ENCODE measurements around the gene PTGDR2.
A peak's percentile ranks its signal among the peaks of the same experiment; 100 is the strongest.

The PTGDR2 gene

DNA sequence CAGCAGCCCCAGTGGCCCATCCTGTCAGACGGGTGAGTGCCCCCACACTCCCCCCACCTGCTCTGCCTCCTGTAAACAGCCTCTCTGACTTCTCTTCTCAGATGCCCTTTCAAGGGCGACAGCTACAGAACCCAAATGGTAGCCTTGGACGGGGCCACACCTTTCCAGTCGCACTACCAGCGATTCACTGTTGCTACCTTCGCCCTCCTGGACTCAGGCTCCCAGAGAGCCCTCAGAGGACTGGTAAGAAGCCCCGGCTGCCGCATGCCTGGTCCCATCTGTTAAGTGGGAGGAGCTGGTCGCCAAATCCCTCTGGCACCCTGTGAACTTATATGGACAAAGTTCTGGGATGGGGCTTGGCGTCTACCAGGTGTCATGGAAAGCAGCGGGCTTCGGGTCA lies 17.8 kb upstream of the PTGDR2 start:
- no peak for DNase-seq

DNA sequence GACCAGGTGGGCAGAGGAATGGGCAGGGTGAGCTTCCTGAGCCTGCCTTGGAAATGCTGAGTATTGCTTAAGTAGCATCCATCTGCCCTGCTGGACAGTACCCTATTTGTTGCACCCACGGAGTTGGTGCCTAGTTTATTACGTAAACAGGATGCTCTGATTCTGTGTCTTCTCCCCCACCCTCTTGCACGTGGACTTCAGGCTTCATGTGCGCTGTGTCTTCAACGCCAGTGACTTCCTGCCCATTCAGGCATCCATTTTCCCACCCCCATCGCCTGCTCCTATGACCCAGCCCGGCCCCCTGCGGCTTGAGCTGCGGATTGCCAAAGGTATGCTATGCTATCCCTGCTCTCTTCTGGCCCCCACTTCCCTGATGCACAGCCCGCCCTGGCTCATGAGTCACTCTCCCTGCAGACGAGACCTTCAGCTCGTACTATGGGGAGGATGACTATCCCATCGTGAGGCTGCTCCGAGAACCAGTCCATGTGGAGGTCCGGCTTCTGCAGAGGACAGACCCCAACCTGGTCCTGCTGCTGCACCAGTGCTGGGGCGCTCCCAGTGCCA lies 17.3 kb upstream of the PTGDR2 start:
- DNase-seq, result no peak

DNA sequence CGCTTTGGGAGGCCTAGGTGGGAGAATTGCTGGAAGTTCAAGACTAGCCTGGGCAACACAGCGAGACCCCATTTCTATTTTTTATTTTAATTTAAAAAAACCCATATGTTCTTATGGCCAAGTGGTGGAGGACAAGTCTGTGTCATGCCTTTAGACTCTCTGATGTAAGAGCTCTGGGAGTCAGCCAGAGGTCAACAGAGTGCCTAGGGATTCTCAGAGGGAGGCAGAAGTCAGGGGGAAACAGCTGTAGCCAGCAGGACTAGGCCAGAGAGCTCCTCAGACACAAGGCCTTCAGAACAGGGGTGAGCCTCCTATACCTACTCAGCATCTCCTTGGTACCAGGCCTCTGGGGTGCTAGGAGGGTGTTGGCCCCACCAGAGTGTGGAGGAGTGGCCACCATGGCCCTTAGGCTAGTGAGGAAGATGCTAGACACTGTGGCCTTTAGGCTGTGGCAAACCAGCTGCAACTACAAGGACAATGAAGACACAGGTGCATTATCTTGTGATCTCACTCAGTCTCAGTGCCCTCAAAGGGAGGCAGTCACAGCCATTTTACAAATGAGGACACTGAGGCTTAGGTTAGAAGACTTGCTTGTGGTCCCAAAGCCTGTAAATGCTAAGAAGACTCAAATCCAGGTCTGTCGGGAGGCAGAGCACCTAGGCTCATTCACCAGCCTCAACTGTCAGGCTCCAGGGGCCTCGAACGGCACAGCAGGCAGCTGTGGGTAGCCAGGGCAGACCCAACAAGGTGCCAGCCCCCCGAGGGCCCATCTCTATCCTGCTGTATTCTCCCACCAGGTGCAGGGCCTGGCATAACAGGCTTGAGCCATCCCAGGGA lies 16.6 kb upstream of the PTGDR2 start:
- DNase-seq, result no peak

DNA sequence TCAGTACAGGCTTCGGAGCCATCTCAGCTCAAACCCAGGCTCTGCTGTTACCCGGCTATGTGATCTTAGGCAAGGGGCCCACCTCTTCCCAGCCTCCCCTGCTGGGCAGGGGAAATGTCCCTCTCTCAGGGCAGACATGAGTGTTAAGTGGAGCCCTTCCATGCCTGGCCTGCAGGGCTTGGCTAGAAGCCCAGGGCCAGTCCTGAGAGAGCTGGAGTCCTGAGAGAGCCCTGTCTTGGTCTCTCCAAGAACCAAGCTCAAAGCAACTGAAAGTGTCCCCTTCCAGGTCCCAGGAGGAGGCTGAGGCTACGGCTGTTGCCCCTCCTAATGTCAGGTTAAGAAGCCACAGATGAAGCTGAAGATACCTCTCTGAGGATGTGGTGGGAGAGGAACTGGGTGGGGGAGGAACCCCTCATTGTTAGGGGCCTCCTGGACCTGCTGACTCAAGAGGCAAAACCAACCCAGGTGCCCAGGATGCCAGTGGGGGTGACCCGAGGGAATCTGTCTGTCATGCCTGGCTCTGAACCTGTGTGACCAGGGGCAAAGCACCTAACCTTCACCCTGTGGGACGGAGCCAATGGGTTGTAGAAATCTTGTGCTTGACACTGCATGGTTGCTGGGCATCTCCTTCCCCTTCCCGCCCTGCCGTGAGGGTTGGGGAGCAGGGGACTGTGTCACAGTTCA lies 15.8 kb upstream of the PTGDR2 start:
- DNase-seq, result no peak

DNA sequence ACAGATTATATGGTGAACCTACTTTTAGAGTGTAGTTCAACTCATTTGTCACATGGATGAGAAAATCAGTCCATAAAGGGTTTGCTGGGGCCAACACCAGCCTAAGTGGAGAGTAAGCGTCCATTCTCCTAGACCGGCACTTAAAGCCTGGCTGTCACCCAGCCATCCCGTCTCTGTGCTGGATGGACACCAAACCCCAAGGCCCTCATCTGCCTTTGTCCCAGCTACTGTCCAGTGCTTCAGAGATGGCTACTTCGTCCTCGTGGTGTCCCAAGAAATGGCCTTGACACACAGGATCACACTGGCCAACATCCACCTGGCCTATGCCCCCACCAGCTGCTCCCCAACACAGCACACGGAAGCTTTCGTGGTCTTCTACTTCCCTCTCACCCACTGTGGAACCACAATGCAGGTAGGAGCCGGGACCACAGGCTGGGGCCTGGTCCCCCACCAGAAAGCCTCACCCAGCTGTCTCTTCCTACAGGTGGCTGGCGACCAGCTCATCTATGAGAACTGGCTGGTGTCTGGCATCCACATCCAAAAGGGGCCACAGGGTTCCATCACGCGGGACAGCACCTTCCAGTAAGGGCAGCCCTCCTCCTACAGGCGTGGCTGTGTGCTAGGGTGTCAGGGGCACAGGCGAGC lies 15.1 kb upstream of the PTGDR2 start:
- DNase-seq, result no peak

DNA sequence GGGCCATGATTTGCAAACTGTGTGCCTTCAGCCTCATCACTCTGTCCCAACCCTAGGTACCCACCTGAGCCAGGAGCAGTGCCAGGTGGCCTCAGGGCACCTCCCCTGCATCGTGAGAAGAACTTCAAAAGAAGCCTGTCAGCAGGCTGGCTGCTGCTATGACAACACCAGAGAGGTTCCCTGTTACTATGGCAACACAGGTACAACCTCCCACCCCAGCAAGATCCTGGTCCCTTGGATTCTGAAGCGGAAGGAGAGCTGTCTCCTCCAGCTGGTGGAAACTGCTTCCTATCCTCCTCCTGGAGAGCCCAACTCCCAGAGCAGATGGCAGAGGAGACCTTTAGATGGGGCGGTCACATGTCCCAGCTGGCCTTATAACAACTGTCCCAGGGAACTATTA lies 14.5 kb upstream of the PTGDR2 start:
- DNase-seq, result no peak

DNA sequence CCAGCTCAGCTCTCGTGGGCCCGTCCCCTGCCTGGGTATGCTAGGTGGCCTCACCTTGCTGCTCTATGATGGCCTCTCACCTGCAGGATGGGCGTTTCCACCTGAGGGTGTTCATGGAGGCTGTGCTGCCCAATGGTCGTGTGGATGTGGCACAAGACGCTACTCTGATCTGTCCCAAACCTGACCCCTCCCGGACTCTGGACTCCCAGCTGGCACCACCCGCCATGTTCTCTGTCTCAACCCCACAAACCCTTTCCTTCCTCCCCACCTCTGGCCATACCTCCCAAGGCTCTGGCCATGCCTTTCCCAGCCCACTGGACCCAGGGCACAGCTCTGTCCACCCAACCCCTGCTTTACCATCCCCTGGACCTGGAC lies 13.7 kb upstream of the PTGDR2 start:
- no peak for DNase-seq

DNA sequence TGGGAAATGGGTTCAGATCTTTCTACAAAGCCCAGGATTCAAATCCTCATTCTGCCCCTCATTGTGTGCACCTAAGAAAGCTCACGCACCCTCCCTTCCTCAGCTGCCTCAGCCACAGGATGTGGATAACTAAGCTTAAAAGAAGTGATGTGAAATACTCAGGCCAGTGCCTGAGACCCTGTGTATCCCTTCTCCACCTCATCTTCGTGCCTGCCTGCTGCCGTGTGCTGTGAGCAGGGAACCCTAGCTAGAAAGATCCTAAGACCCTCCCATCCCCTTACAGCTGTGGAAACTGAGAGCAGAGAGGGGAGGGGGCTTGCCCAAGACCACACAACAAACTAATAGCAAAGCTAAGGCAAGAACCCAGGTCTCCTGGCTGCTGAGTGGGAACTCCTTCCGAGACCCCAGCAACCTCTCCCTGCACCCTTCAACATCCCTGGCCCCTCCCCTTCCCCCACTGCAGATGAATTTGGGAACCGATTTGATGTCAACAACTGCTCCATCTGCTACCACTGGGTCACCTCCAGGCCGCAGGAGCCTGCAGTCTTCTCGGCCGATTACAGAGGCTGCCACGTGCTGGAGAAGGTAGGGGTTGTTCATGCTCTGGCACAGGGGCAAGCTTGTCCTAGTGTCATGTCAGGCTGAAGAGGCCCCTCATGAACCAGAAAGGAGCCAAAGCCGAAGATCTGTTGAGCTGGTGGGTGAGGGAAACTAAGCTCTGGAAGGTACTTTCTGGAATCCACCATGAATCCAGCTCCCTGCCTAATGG lies 13.1 kb upstream of the PTGDR2 start:
- no peak for DNase-seq

DNA sequence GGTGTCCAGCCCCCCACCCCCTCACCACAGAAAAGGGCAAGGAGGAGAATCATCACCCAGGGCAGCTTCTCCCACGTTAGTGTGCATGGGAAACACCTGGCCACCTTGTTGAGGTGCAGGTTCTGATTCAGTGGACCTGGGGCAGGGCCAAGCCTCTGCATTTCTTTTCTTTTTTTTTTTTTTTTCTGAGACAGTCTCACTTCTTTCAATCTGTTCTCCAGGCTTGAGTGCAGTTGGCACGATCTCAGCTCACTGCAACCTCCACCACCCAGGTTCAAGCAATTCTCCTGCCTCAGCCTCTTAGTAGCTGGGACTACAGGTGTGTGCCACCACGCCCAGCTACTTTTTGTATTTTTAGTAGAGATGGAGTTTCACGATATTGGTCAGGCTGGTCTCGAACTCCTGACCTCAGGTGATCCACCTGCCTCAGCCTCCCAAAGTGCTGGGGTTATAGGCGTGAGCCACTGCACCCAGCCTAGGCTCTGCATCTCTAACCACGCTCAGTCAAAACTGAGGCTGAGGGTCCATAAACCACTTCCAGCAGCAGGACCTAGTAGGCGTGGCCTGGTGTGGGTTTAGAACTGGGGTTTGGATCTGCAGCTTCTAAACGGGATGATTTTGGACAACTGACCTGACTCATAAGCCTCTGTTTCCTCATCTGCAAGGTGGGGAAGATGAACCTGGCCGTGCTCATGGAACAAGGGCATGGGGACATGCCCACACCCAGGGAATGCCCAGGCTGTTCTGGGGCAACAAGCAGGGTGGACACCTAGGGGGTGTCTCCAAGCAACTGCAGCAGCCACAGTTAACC lies 12.3 kb upstream of the PTGDR2 start:
- DNase-seq, result no peak

DNA sequence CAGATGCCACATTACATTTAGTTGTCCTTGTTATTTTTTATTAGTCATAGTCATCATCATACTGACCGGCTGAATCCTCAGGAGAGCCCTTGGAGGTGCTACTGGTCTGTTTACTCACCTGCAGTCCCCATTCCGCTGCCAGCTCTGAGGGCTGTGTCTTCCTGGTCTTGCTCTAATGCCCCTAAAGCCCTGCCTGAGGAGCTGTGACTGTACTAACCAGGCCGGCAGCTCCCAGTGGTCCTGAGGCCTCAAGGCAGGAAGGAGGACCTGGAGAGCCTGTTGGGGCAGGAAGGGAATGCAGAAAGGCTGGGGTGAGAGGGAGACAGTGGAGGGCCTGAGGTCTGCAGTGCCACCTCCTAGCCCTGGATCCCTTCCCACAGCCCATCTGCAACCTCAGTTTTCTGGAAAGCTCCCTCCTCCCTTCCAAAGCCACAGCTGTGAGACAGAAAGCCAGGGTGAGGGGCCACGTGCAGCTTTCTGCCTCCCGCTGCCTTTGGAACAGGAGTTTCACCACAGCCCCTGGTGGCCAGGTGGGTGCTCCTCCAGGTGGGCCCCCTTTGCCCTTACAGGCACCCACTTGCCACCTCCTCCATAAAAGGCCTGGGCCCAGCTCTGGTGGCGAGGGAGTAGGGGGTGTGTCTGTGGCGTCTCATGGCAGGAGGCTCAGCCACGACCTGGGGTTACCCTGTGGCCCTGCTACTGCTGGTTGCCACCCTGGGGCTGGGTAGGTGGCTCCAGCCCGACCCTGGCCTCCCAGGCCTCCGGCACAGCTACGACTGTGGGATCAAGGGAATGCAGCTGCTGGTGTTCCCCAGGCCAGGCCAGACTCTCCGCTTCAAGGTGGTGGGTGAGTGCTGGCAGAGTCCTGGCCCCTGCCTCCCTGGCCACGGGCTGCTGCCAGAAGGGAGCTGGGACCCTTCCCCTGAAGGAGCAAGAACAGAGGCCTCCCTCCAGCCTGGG lies 11.4 kb upstream of the PTGDR2 start, which contains the start of gene ZP1:
TSS of gene ZP1 (plus strand) at position 632 of the 960 bp plus-strand sequence. CDS start at position 652, 20 bp downstream.
- DNase-seq, result peak; percentile 9

DNA sequence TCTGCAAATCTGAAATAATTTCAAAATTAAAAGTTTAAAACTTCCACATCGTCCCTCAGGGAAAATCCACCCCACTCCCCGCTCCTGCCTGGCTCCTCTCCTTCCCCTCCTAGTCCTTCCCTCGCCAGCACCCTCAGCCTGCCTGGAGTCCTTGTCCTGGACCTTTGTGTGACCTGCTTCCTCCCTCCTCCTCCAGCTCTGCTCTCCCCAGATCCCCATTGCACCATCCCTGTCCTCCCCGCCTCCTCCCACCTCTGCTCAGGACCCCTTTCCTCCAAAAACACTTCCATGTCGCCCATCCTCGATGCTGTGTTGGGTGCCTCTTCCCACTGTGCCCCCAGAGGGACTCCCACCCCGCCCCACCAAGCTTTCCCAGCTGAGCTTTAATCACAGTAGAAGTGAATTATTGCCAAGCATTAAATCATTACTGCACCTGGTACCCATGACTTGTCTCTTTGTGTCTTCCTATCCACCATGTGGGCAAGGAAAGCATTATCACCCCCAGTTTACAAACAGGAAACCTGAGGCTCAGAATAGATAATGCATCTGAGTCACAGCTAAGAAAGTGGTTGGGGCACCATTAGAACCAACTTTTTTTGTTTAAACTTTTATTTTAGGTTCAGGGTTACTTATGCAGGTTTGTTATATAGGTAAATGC lies 9.2 kb upstream of the PTGDR2 start:
- DNase-seq, result no peak

DNA sequence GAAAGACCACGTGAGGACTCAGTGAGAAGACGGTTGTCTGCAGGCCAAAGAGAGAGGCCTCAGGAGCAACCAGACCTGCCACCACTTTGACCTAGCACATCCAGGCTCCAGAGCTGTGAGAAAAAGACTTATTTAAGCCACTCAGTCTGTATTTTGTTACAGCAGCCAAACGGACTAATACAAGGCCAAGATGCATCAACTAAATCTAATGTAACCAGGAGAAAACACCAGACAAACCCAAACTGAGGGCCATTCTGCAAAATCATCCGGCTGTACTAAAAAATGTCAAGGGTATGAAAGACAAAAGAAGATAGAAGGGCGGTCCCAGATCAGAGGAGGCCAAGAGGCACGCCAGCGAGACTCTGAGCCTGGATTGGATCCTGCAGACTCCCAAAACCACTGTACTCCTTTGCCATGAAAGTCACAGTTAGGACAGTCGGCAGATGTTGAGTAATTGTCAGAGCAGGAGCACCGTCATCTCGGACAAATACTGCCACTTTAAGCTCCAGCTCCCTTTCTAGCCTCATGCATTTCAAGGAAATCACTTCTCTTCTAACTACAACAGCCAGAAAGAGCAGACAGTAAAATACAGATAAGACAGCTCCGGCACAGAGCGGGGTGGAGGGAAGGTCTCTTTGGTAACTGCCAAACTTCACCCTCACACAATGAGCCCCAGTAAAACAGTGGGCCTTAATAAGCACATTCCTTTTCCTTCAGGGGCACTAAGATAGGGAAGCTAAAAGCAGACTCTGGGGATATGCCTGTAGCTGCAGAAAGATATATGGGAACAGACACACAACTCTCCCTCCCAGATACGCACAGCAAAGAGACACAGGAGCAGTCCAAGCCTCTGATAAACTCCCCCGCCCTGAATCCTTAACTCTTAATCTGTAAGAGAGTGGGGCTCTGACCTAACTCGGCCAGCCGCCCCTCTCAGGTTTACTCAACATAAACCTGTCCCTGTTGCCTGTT lies 8.1 kb upstream of the PTGDR2 start:
- no peak for DNase-seq

DNA sequence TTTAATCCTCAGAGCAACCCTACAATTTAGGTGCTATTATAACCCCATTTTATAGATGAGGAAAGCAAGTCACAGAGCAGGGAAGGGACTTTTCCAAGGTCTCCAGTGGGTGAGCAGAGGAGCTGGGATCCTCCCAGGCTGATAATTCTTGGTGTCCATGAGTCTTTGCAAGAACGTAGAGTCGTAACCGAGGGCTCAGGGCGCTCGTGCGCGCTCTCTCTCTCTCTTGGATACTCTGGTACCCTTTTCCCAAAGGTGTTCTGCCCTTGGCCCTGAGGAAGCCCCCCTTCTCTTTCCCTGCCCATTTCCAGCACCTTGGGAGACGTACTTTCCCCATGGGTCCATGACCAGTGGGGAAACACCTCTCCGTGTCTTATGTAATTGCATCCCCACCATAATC lies 6.4 kb upstream of the PTGDR2 start:
- no peak for DNase-seq

DNA sequence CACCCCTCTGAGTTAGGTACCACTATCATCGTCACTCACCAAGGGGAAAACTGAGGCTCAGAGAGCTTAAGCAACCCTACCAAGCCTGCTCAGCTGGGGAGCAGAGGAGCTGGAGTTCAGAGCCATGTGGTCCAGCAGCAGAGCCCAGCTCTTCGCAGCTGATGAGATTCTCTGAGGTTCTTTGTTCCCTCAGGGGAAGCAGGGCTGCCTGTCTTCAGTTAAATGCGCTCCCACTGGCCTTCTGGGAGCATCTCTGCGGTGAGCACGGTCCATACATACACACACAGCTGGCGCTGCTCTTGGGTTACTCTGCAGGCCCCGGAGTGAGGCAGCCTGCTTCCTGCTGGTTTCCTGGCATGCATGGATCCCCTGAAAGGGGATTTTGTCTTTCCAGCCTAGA lies 5.2 kb upstream of the PTGDR2 start:
- DNase-seq, result no peak

DNA sequence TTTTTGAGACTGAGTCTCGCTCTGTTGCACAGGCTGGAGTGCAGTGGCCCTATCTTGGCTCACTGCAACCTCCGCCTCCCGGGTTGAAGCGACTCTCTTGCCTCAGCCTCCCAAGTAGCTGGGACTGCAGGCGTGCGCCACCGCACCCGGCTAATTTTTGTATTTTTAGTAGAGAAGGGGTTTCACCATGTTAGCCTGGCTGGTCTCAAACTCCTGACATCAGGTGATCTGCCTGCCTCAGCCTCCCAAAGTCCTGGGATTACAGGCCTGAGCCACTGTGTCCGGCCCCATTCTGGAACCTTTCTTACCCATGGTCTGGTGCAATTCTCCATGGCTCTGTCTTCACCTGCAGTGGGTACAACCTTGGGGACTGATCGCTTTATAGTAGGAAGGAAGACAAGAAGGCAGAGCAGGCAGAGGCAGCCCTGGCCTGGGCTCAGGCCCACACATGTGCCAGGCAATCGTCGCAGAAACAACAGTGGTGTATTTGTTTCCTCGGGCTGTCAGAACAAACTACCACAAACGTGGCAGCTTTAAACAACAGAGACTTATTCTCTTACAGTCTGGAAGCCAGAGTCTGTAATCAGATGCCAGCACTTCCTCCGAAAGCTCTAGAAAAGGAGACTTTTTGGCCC lies 4.0 kb upstream of the PTGDR2 start:
- DNase-seq, result no peak

DNA sequence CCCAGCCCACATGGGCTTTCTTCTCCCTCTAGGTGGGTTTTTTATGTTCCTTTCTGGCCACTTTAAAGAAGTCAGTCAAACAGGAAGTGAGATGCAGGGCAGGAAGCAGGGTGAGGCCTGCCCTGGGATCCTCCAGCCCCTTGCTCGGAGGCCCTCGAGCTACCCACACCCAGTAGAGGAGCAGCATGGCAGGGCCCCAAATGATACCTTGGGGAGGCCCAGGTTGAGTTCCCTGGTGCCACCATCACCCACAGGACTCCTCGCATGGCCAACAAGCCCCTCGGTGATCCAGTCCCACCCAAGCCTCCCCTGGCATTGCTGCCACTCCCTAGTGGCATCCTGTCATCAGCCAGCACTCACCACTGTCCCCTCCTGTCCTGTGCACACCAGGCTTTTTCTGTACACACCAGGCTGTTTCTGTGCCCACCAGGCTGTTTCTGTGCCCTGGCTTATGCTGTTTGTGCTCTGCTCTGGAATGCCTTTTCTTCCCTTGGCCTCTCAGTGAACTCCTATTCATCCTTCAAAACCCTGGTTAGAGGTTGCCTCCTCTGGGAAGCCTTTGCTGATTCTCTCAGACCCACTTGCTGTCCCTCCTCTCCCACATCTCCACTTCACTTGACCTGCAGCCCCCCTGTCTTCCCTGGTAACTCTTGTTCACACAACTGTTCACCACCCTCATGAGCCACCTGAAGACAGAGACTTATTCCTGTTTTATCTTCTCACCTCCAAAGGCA lies 3.1 kb upstream of the PTGDR2 start:
- DNase-seq, result no peak

DNA sequence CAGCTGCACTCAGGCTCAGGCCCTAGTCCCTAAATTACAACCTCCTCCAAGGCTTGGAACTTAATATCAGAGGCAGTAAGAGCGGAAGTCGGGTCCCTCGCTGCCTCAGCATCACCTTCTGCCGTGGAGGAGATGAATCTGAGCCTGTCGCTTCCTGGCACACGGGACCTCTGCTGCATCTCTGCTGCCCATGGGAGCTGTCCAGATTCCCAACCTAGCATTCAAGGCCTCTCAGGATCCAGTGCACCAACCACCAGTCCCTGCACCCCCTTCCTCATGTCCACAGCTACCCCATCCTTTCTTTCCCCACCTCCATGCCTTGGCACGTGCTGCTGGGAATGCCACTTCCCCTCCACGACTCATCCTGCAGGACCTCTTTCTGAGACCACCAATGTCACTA lies 2.5 kb upstream of the PTGDR2 start:
- DNase-seq, result no peak
